GM12878 (cell line): ENCODE measurements around the gene MAP3K10. TPM values are rescaled to one million over a fixed set of nuclear protein-coding genes. Genes with fewer than 3 reads are reported as not detected.
A peak's percentile ranks its signal among the peaks of the same experiment; 100 is the strongest.

Source experiments
- ATF2 ChIP-seq: IDR thresholded peaks from 2 replicates; pipeline ENCODE4 v1.6.1; 2012; ENCODE audit warnings: low read length, inconsistent platforms
- CEBPZ ChIP-seq: fragments of 150-350 bp; IDR thresholded peaks from 2 replicates; pipeline ENCODE4 v1.6.1; 2016; ENCODE audit warnings: low read depth, low read length
- CHD4 ChIP-seq: fragments of 200-600 bp; sonication (generic); IDR thresholded peaks from 2 replicates; pipeline ENCODE4 v1.6.1; 2016; ENCODE audit warnings: mild to moderate bottlenecking
- CREB1 ChIP-seq: IDR thresholded peaks from 2 replicates; pipeline ENCODE4 v1.6.1; 2012; ENCODE audit warnings: low read depth, mild to moderate bottlenecking, inconsistent platforms
- FOXM1 ChIP-seq: IDR thresholded peaks from 2 replicates; pipeline ENCODE4 v1.6.1; 2012; ENCODE audit warnings: low read depth, mild to moderate bottlenecking, inconsistent platforms, low read length, moderate library complexity
- GABPA ChIP-seq: IDR thresholded peaks from 2 replicates; pipeline ENCODE4 v1.6.1; 2014; ENCODE audit warnings: antibody characterized with exemption, low read depth, mild to moderate bottlenecking, inconsistent platforms
- JUND ChIP-seq: IDR thresholded peaks from 2 replicates; pipeline ENCODE4 v1.6.1; 2012; ENCODE audit warnings: low read depth, mild to moderate bottlenecking, low read length, improper control_type of control experiment, moderate library complexity
- KLF5 ChIP-seq: fragments of 450-650 bp; IDR thresholded peaks from 2 replicates; pipeline ENCODE4 v1.6.1; 2014; ENCODE audit warnings: mild to moderate bottlenecking; ENCODE audit not compliant: partially characterized antibody
- LARP7 ChIP-seq: fragments of 450-650 bp; IDR thresholded peaks from 2 replicates; pipeline ENCODE4 v1.6.1; 2017; ENCODE audit warnings: mild to moderate bottlenecking
- NFIC ChIP-seq: IDR thresholded peaks from 2 replicates; pipeline ENCODE4 v1.6.1; 2012; ENCODE audit warnings: low read depth, mild to moderate bottlenecking, inconsistent platforms, low read length, moderate library complexity
- PML ChIP-seq: IDR thresholded peaks from 2 replicates; pipeline ENCODE4 v1.6.1; 2012; ENCODE audit warnings: low read length, inconsistent platforms
- RAD21 ChIP-seq: IDR thresholded peaks from 2 replicates; pipeline ENCODE4 v1.6.1; 2011; ENCODE audit warnings: mild to moderate bottlenecking, low read depth, low read length, moderate library complexity; ENCODE audit not compliant: insufficient read depth
- RFX5 ChIP-seq: IDR thresholded peaks from 2 replicates; pipeline ENCODE4 v1.6.1; 2011; ENCODE audit warnings: low read depth, low read length, improper control_type of control experiment
- RUNX3 ChIP-seq: IDR thresholded peaks from 2 replicates; pipeline ENCODE4 v1.6.1; 2012; ENCODE audit warnings: low read length, inconsistent platforms
- SIX5 ChIP-seq: IDR thresholded peaks from 2 replicates; pipeline ENCODE4 v1.6.1; 2011; ENCODE audit warnings: mild to moderate bottlenecking, low read depth, low read length, moderate library complexity; ENCODE audit not compliant: severe bottlenecking
- SMARCA5 ChIP-seq: fragments of 450-650 bp; IDR thresholded peaks from 2 replicates; pipeline ENCODE4 v1.6.1; 2017; ENCODE audit warnings: mild to moderate bottlenecking
- SRF ChIP-seq, 2 experiments: IDR thresholded peaks; 2 replicates each; pipeline ENCODE4 v1.6.1; 2011; ENCODE audit warnings: low read depth in 2 of 2, low read length in 2 of 2, mild to moderate bottlenecking in 1 of 2, moderate library complexity in 1 of 2
- TCF7 ChIP-seq: IDR thresholded peaks from 2 replicates; pipeline ENCODE4 v1.6.1; 2014; ENCODE audit warnings: antibody characterized with exemption, borderline replicate concordance
- ZBED1 ChIP-seq: IDR thresholded peaks from 2 replicates; pipeline ENCODE4 v1.6.1; 2016; ENCODE audit warnings: borderline replicate concordance
- ZNF384 ChIP-seq: IDR thresholded peaks from 2 replicates; pipeline ENCODE4 v1.6.1; 2012; ENCODE audit warnings: low read depth, mild to moderate bottlenecking, low read length, improper control_type of control experiment, borderline replicate concordance
- ZNF687 ChIP-seq: fragments of 450-650 bp; IDR thresholded peaks from 2 replicates; pipeline ENCODE4 v1.6.1; 2017; ENCODE audit warnings: mild to moderate bottlenecking, moderate library complexity
- polyA plus RNA-seq, 11 experiments: library from polyadenylated mRNA; depleted of rRNA in 4 of 11; unstranded in 6 of 11; stranded (reverse) in 5 of 11; fragments of >200 nt; fragmentation: Nextera tagmentation in 4 of 11; fragmentation: Illumina TruSeq in 1 of 11; extraction: Ambion mirVana in 4 of 11; extraction: Trizol in 1 of 11; gene quantifications; 1 replicate in 1 of 11; 2 replicates in 10 of 11; pipeline versions ENCODE4 v1.2.1 to v1.2.3, GENCODE V29; 2011 to 2016; ENCODE audit warnings: inconsistent platforms in 2 of 11, missing spikeins in 2 of 11, low read depth in 1 of 11
- total RNA-seq, 4 experiments: library from RNA; depleted of rRNA in 3 of 4; stranded (reverse); fragments of >200 nt in 3 of 4; fragmentation: Illumina TruSeq in 1 of 4; extraction: Trizol in 1 of 4; gene quantifications; 2 replicates each; pipeline versions ENCODE4 v1.2.1 to v1.2.3, GENCODE V29; 2013 to 2021

The MAP3K10 gene
- total and polyA plus RNA-seq, 10 of the 15 experiments (the other 5 are each of a cell fraction or from before 2014, with no cell fraction given), result 0.11 to 16.6 (median 2.6) TPM

- TF ChIP-seq RFX5, result peak; percentile 97
- TF ChIP-seq CREB1, result 0 out of 2 replicates have a peak, but pooled peaks have one; percentile 8
- no peak for TF ChIP-seq SIX5
- TF ChIP-seq SRF (IDR thresholded peaks at IDR 0.05; ENCODE audit: low read depth in 2 of 2, low read length in 2 of 2), result no peak
- no peak for TF ChIP-seq NFIC
- TF ChIP-seq RUNX3, result 0 out of 2 replicates have a peak, but pooled peaks have one; percentile 8
- no peak for TF ChIP-seq LARP7
- TF ChIP-seq JUND, result no peak
- no peak for TF ChIP-seq PML
- TF ChIP-seq ZNF384, result no peak
- TF ChIP-seq GABPA, result no peak
- TF ChIP-seq SMARCA5, result no peak
- no peak for TF ChIP-seq FOXM1
- no peak for TF ChIP-seq ATF2
- TF ChIP-seq ZBED1, result no peak
- TF ChIP-seq KLF5, result no peak
- no peak for TF ChIP-seq CHD4
- no peak for TF ChIP-seq ZNF687
- TF ChIP-seq RAD21, result peak; percentile 88
- no peak for TF ChIP-seq CEBPZ
- no peak for TF ChIP-seq TCF7
Measured at GRCh38 chr19:40221858-40222619, 30.8 kb downstream of the MAP3K10 start (continued).
